Breast epithelium (tissue), 3 donors: ENCODE results near the gene CELA1.

ENCODE experiments used
- CTCF ChIP-seq, 3 donors: fragments of 450-650 bp; IDR thresholded peaks; one replicate each; pipeline ENCODE4 v1.5.1; 2016 to 2017; ENCODE audit warnings: antibody characterized with exemption in 3 of 3, mild to moderate bottlenecking in 3 of 3, moderate library complexity in 3 of 3
- POLR2A ChIP-seq: fragments of 450-650 bp; IDR thresholded peaks from one replicate; pipeline ENCODE4 v1.6.1; 2016; ENCODE audit warnings: antibody characterized with exemption, mild to moderate bottlenecking, moderate library complexity
- POLR2AphosphoS5 ChIP-seq, 3 donors: sonication (generic); formaldehyde crosslinking; IDR thresholded peaks; one replicate each; pipeline ENCODE4 v1.6.1; 2017; ENCODE audit warnings: antibody characterized with exemption in 3 of 3

- TF ChIP-seq POLR2A: no peak
- TF ChIP-seq CTCF (IDR thresholded peaks at IDR 0.05): no peak
- no peak for TF ChIP-seq POLR2AphosphoS5 (IDR thresholded peaks at IDR 0.05)
These were observed 4.1 kb downstream of the CELA1 start for GRCh38 chr12:51342416-51342815.
